RWPE2 (cell line): ENCODE measurements around the gene MCTP2.

ENCODE experiments used
- ATAC-seq: fragments of 200-7000 bp; cut with Tn5 transposase; 3 replicates; pipeline ENCODE4 v1.9.1; 2021; ENCODE audit warnings: low read depth
- DNase-seq: peaks from one replicate; pipeline ENCODE4 v3.0.0-alpha.2; 2020; ENCODE audit warnings: low spot score
- H3K27ac ChIP-seq: fragments of 450-650 bp; 2 replicates; pipeline ENCODE4 v1.5.1; 2017; ENCODE audit warnings: mild to moderate bottlenecking; ENCODE audit not compliant: poor library complexity, severe bottlenecking
- H3K27me3 ChIP-seq: fragments of 250-450 bp; sonication (Bioruptor Pico); 2 replicates; pipeline ENCODE4 v1.5.1; 2021; ENCODE audit warnings: mild to moderate bottlenecking, moderate library complexity; ENCODE audit not compliant: insufficient read depth, poor library complexity, severe bottlenecking
- H3K36me3 ChIP-seq: fragments of 250-450 bp; sonication (Bioruptor Pico); 2 replicates; pipeline ENCODE4 v1.5.1; 2020; ENCODE audit warnings: low read depth, mild to moderate bottlenecking, moderate library complexity
- H3K4me1 ChIP-seq: fragments of 250-450 bp; sonication (Bioruptor Pico); 2 replicates; pipeline ENCODE4 v1.5.1; 2021; ENCODE audit warnings: mild to moderate bottlenecking, moderate library complexity; ENCODE audit not compliant: insufficient read depth, poor library complexity, severe bottlenecking
- H3K4me3 ChIP-seq: fragments of 250-450 bp; sonication (Bioruptor Pico); 2 replicates; pipeline ENCODE4 v1.5.1; 2021; ENCODE audit warnings: mild to moderate bottlenecking, moderate library complexity; ENCODE audit not compliant: severe bottlenecking
- H3K9me3 ChIP-seq: fragments of 250-450 bp; sonication (Bioruptor Pico); 2 replicates; pipeline ENCODE4 v1.5.1; 2021; ENCODE audit warnings: mild to moderate bottlenecking, moderate library complexity; ENCODE audit not compliant: severe bottlenecking
- CTCF ChIP-seq: fragments of 450-650 bp; IDR thresholded peaks from one replicate; pipeline ENCODE4 v1.5.1; 2017; ENCODE audit warnings: mild to moderate bottlenecking, moderate library complexity; ENCODE audit not compliant: poor library complexity, severe bottlenecking

MCTP2 gene

DNA sequence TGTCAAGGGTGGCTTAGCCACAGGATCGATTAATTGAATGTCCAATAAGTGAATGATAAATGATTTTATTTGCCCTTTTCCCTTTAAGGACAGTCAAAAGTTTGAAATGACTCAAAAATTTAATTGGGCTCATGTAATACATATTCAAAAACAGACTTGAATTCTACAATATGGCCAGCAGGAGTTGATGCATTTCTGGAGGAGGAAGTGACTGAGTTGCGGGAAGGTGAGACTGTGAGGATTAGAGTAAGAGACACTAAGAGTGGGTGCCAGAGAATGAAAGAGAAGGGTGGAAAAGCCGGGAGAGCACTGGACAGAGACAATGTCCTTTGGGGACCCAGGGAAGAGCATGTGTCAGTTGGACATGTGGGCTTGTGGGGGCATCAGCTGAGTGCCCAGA lies 83.3 kb downstream of the MCTP2 start:
- Histone ChIP-seq H3K9me3 (no peaks in the 10 kb centered on the region), H3K27ac (no peak overlapping the region), H3K4me1 (no peaks in the 10 kb centered on the region), H3K4me3 (no peak overlapping the region), H3K36me3 (peaks cover 26% of the 10 kb centered on the region), H3K27me3 (no peaks in the 10 kb centered on the region)
- no peak for TF ChIP-seq CTCF
- ATAC-seq, result no peak; the same call in 2 of the 3 replicates
- DNase-seq, result no peak

- no peak; the same call in 2 of the 3 replicates for ATAC-seq
- no peak for TF ChIP-seq CTCF
Observed at GRCh38 chr15:94317211-94317610, 85.8 kb downstream of the MCTP2 start.

DNA sequence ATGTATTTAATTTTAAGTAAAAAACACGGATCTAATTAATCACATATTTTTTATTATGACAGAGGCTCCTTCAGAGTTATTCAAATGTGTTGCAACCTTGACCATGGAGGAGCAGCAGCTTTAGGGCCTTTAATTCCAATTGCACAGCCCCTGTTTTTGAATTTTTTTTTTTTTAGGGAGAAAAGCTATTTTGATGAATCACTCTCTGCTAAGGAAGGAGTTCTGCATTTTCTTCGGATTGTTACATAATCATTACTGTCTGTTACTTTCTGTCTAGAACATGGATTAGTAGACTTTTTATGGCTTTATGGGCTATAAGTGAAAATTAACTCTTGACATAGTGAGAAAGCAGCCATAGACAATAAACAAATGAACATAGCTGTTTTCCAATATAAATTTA lies 90.8 kb downstream of the MCTP2 start:
- H3K9me3 ChIP-seq, result no peaks in the 10 kb centered on the region
- DNase-seq (no peak), ATAC-seq (no peak)
- H3K27ac ChIP-seq, result no peak overlapping the region
- peaks cover 12% of the 10 kb centered on the region for H3K4me1 ChIP-seq
- TF ChIP-seq CTCF, result no peak
- no peaks in the 10 kb centered on the region for H3K27me3 ChIP-seq
- no peak overlapping the region for H3K4me3 ChIP-seq
- H3K36me3 ChIP-seq, result peaks cover 18% of the 10 kb centered on the region

More at GRCh38 chr15:94317211-94317610, 85.8 kb downstream of the MCTP2 start:
- Histone ChIP-seq H3K27ac (no peak overlapping the region), H3K9me3 (no peaks in the 10 kb centered on the region), H3K36me3 (peaks cover 28% of the 10 kb centered on the region), H3K27me3 (no peaks in the 10 kb centered on the region), H3K4me1 (no peaks in the 10 kb centered on the region), H3K4me3 (no peak overlapping the region)
- no peak for DNase-seq

DNA sequence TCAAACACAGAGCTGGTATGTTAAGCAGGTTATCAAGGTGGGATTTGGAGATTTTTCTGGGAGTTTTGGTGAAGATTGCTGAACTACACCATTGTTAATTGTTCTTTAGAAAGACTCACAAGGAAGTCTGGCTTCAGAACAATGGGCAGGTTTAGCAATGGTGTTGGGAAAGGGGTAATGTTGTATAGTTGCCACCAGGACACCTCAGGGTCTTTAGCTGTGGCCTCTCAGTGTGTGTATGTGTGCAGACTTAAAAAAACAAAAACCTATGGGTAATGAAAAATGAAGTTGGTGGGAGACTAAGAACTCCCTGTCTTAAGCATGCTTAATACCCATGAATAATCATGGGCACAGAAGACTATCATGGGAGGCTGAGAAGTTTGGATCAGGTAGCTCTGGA lies 91.7 kb downstream of the MCTP2 start:
- peaks cover 15% of the 10 kb centered on the region; the same call in 1 of the 2 replicates for H3K36me3 ChIP-seq
- H3K9me3 ChIP-seq, result no peaks in the 10 kb centered on the region
- no peaks in the 10 kb centered on the region for H3K27me3 ChIP-seq
- ATAC-seq (no peak), DNase-seq (no peak)
- TF ChIP-seq CTCF, result no peak
- H3K4me1 ChIP-seq, result peaks cover 12% of the 10 kb centered on the region
- no peak overlapping the region for H3K4me3 ChIP-seq
- H3K27ac ChIP-seq, result no peak overlapping the region

GRCh38 chr15:94324117-94324826 lies 92.9 kb downstream of the MCTP2 start:
- Histone ChIP-seq H3K27me3 (no peaks in the 10 kb centered on the region), H3K4me3 (no peak overlapping the region), H3K4me1 (peaks cover 12% of the 10 kb centered on the region), H3K36me3 (peaks cover 8% of the 10 kb centered on the region; the same call in 1 of the 2 replicates), H3K27ac (no peak overlapping the region), H3K9me3 (no peaks in the 10 kb centered on the region)
- ATAC-seq, result peak; percentile 87
- peak; percentile 99 for TF ChIP-seq CTCF
- DNase-seq, result no peak
